NB4 (cell line): Measurements from ENCODE around the gene PRR19.

ENCODE experiments used
- MYC ChIP-seq: IDR thresholded peaks from 2 replicates; pipeline ENCODE4 v1.6.1; 2011; ENCODE audit warnings: low read depth, low read length
- TF ChIP-seq, protein P1 (sequence below): IDR thresholded peaks from one replicate; pipeline ENCODE4 v1.5.1; 2012; ENCODE audit warnings: low read depth, low read length

DNA sequence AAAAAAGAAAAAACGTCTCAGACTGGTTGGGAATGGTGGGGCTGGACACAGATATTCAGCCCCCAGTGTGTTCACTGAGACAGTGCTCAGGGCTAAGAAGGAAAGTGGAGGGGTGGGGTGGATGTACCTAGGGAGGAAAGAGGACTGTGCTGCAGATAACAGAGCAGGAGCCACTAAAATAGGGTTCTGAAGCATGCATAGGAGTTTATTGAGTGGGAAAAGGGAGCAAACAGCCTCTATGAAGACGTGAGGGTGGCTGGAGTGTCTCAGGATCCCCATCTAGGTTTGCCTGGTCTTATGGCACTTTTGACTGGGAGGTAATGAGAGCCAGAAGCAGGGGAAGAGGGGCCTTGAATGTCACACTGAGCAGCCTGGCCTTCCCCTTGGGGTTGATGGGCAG, 26.9 kb downstream of the PRR19 start:
- TF ChIP-seq MYC = no peak
- TF ChIP-seq, protein P1, sequence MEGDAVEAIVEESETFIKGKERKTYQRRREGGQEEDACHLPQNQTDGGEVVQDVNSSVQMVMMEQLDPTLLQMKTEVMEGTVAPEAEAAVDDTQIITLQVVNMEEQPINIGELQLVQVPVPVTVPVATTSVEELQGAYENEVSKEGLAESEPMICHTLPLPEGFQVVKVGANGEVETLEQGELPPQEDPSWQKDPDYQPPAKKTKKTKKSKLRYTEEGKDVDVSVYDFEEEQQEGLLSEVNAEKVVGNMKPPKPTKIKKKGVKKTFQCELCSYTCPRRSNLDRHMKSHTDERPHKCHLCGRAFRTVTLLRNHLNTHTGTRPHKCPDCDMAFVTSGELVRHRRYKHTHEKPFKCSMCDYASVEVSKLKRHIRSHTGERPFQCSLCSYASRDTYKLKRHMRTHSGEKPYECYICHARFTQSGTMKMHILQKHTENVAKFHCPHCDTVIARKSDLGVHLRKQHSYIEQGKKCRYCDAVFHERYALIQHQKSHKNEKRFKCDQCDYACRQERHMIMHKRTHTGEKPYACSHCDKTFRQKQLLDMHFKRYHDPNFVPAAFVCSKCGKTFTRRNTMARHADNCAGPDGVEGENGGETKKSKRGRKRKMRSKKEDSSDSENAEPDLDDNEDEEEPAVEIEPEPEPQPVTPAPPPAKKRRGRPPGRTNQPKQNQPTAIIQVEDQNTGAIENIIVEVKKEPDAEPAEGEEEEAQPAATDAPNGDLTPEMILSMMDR = no peak
